T47D (cell line): ENCODE results near the gene SLC9A9.

ENCODE experiments used
- DNase-seq, 2 experiments: peaks; one replicate each; pipeline versions ENCODE4 v3.0.0 to v3.0.0-alpha.2; 2011 to 2012; ENCODE audit warnings: low read depth in 1 of 2, low spot score in 1 of 2
- JUND ChIP-seq: IDR thresholded peaks from 2 replicates; pipeline ENCODE4 v1.6.1; 2012; ENCODE audit warnings: low read depth
- in situ Hi-C: cut with HindIII; loops from 2 replicates; pipeline ENCODE4 v1.10.0; 2016; ENCODE audit warnings: low sequenced_read_pairs, low pct_unique_long_range_greater_than_20kb

Gene SLC9A9

DNA sequence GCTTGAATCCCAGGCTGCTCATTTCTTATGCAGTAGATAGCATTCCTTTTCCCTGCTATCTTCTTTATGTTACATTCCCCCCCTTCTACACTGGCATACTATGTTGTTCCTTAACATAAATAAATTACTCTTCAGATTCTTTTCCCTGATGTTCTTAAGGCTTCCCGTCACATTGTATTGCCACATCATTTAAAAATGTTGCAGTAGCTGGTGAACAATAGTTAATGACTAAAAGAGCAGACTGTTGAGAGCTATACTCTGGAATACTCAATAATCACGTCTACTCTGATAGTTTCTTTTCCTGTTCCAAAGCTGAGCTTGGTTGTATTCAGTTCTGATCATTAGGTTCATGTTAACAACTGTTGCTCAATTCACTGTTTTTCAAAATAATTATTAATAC lies 508.8 kb downstream of the SLC9A9 start:
- in situ Hi-C loops = no loop called here
- no peak for DNase-seq
- no peak for TF ChIP-seq JUND

DNA sequence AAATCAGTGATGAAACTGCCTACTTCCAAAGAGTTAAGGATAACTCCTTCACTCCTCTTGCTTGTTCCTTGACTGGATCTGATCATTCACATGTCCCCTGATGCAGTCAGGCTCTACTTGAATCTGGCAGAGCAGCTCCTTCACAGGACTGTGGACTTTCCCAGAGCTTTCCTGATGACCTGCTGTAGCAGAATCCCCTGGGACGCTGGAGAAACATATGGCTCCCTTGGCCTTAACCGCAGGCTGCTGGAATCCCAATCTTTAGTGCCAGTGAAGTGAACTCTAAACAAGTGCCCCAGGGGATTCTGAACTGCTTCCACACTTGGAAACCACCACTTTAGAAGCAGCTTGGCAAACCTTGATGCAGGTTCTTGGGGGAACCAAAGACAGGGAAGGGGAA lies 510.9 kb downstream of the SLC9A9 start:
- TF ChIP-seq JUND = no peak
- DNase-seq = no peak
- in situ Hi-C loops = no loop called here

DNA sequence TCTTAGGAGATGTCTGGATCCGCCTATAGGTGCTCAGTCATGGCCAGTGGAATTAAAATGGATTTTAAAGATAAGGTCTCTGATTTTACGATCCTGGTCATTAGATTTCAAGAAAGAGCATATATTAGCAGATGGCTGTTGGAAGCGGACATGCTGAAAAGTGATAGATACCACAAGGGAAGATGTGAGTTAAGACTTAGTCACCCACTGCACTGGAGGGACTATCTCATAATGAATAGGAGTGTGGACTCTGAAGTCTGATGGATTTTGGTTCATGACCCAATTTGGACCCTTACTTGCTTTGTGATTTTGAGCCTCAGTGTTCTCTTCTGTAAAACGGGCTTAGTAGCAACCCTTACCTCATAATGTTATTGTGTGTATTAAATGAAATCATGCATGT lies 514.0 kb downstream of the SLC9A9 start:
- TF ChIP-seq JUND = no peak
- in situ Hi-C loops = no loop called here
- no peak for DNase-seq

DNA sequence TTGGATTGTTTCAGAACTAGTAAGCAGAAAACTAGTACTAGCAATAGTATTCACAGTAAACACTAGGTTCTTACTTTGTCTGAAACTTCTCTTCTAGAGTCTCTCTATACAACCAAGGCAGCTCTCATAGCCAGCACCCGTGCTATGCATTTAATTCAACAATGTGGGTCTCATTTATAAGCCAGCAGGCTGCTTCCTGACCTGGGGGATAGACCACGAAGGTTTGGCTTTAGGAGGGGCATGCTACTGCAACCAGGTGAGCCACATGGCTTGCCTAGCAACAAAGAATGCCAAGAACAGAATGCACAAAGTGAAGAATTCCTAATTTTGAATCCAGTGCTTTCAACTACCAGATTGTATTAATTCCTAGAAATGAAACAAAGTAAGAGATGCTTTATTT lies 514.9 kb downstream of the SLC9A9 start:
- in situ Hi-C loops = no loop called here
- no peak for DNase-seq
- TF ChIP-seq JUND = no peak

DNA sequence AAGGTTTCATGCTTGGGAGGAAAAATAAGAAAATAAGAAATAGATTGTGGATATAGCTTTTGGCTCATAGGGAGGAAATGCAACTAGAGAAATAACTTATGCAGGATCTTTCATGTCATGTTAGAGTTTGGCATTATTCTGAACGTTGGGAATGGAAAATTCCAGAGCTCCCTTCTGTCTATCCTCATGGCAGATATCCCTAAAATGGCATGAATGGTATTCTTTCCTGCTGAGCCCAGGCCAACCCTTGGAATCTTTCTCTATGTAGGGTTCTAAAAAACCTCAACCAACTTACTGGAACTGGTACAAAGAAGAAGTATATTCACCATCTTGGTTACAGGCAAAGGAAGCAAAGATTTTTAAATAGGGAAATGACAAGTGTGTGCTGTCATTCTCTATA lies 516.2 kb downstream of the SLC9A9 start:
- TF ChIP-seq JUND = no peak
- DNase-seq = no peak
- in situ Hi-C loops = no loop called here

DNA sequence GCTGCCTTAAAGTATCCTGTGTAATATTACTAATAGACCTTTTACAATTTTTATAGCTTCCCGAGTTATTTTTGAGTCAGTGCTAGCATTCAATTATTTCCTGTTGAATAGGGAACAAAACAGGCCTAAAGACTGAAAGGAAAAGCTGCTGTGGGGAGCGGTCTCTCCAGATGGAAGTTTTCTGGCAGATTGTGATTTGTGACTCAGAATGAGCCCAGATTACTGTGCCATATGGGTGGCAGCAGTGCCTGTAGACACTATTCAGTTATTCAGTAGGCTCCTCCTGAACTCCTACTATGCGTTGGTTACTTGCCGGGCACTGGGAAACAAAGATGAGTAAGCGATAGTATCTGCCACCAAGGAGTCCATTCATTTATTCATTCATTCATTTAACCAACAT lies 516.9 kb downstream of the SLC9A9 start:
- no peak for TF ChIP-seq JUND
- in situ Hi-C loops = no loop called here
- no peak for DNase-seq

DNA sequence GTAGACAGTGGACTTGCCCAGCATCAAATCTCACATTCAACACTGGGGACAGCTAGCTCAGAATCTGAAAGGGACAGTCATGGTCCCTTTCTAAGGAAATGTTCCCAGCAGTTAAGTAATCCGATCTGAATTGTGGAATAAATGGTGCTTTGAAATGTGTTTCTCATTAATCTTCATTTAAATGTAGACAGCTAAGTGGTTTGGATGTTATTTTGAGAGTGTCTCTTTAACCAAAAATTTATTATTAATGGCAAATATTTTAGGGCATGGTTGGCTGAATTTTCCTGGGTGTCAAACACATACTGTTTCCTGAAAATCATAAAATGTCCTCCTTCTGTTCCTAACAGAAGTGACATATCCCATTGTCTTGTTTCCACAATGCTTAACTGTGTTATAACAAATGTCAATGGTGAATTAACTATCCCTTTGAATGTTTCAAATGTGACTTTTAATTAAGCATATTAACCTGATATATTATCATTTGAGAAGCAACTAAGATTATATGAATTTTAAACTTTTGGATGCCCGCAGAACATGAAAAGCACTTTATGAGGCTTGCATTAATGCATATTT lies 517.9 kb downstream of the SLC9A9 start:
- in situ Hi-C loops = no loop called here
- DNase-seq = no peak

DNA sequence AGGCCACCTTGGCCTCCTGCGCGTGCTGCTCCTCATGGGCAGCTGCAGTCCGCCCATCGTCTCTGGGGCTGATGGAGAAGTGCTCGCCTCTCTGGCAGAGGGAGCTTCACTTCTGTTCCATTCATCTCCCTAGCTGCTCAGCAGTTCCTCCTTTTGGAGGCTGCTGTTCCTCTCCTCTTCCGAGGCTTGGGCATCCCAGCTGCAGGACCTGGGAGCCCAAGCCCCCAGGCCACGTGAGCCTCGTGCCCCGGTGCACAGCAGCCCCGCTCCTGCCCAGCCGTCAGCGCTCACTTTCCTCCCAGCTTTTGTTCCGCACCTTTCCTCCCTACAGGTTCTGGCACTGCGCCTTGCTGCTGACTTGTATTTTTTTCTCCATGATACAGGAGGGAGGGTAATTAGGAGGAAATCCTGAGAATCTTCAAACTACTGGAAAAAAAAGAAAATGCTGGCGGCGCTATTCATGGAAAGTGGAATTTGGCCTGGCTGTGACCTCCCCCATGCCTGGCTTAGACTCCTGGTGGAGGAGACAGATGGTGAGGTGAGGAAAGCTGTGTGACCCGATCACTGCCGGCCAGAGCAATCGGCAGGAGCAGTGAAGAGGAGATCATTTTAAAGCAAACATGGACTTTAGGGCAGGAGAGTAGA lies 518.6 kb downstream of the SLC9A9 start:
- in situ Hi-C loops = no loop called here
- DNase-seq = peak in 1 of 2 experiments; percentile 8
- TF ChIP-seq JUND = no peak

More for the DNA sequence above, 517.9 kb downstream of the SLC9A9 start:
- TF ChIP-seq JUND = no peak

DNA sequence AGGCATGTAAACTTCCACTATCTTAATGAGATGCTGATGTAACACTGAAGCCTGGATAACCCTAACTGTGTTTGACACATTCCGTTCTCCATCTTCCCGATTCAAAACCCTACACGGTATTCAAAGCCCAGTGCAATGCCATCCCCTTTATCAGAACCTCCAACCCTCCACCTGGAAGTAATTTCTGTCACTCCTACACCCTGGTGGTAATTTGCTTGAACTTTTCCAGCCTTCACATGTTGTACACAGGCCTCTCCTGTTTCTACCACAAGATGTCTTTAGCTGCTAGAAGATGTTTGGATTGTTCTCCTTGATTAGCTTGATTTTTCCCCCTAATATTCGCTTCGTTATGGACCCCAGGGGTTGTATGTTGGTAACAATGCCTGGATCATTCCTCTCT lies 519.8 kb downstream of the SLC9A9 start:
- in situ Hi-C loops = no loop called here
- no peak for TF ChIP-seq JUND
- no peak for DNase-seq

DNA sequence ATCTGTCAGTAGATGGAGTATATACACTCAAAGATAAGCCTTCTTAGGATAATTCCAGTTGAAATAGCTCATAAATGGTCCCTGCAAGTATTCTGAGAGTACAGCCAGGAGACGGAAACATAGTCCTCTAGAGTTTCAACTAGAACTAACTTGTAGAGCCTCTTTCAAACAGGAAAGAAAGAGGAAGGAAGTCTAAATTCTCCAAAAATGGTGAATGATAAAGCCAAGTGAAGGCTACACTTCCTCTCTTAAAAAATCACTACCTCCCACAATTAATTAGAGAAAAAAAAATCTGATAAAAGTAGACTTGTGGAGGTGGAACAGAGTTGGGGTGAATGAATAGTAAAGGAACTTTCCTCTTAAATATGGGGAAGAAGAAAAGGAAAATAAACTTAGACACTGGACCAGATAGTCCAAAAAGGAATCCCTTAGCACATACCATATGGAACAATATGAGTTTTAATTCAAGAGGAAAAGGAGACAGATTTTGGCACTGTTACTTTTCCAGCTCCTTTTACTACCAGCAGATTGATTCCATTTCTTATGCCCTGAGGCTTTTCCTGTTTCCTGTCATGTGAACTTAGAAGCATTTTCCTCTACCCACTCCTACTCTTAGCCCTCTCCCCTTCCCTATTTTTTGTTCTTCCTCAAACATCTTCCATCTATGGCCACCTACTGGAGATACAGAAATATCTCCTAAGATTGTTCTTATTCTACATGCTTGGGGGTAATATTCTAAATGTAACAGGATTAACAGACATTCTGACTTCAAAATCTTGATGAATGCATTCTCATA lies 521.1 kb downstream of the SLC9A9 start:
- DNase-seq = no peak
- no peak for TF ChIP-seq JUND
- in situ Hi-C loops = no loop called here

DNA sequence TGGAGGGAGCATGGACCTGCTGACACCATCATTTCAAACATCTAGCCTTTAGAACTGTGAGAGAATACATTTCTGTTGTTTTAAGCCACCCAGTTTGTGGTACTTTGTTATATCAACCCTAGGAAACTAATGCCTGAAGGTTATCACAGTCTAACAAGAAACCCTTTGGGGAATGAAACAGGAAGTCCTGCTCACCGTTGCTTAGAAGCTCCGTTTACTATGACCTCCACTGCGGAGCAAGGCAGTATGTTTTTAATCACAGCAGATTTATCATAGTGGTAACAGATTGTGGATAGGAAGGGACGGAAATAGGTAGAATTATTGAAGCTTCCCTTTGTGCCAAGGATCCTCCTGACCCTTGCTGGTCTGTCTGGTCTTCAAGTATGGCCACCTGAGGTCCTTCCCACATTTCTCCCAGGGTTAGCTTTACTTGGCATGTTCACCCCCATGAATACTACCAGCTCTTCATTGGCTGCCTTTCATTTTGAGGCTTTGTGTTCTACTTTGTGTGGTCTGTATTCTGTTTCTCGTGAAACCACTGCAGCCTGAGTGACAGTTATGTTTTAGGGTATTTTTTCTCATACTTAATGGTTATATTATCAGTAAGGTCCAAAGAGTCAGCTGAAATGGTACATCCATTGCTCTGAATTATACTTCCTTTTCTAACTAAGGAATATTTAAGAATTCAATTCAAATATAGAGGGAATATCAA lies 527.1 kb downstream of the SLC9A9 start:
- in situ Hi-C loops = no loop called here
- DNase-seq = no peak
- TF ChIP-seq JUND = no peak

DNA sequence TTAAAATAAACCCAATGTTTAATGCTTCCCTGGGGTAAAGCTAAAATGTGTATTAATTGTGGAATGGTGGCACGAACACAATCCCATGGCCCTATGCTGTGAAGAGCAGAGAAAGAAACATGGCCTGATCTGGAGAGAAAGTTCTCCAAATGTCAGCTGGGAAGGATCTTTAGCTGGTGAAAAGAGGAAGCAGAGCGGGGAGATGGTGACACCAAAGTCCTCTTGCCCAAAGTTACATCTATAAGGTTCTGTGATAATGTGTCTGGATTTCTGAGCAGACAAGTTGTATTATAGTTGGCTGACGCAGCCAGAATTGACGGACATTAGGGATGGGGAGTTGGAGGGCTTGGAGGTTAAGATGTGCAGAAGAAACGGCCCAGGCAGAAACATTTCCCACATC lies 532.5 kb downstream of the SLC9A9 start:
- no peak for TF ChIP-seq JUND
- no peak for DNase-seq
- in situ Hi-C loops = no loop called here
